Measurements from ENCODE around the gene ERLEC1. TPM values are rescaled to one million over a fixed set of nuclear protein-coding genes. Genes with fewer than 3 reads are reported as not detected.

Gene ERLEC1
- polyA plus RNA-seq, 2 of the 4 experiments (the other 2 are of a cell fraction) = 58.7 to 113 TPM

- TF ChIP-seq, protein P1, sequence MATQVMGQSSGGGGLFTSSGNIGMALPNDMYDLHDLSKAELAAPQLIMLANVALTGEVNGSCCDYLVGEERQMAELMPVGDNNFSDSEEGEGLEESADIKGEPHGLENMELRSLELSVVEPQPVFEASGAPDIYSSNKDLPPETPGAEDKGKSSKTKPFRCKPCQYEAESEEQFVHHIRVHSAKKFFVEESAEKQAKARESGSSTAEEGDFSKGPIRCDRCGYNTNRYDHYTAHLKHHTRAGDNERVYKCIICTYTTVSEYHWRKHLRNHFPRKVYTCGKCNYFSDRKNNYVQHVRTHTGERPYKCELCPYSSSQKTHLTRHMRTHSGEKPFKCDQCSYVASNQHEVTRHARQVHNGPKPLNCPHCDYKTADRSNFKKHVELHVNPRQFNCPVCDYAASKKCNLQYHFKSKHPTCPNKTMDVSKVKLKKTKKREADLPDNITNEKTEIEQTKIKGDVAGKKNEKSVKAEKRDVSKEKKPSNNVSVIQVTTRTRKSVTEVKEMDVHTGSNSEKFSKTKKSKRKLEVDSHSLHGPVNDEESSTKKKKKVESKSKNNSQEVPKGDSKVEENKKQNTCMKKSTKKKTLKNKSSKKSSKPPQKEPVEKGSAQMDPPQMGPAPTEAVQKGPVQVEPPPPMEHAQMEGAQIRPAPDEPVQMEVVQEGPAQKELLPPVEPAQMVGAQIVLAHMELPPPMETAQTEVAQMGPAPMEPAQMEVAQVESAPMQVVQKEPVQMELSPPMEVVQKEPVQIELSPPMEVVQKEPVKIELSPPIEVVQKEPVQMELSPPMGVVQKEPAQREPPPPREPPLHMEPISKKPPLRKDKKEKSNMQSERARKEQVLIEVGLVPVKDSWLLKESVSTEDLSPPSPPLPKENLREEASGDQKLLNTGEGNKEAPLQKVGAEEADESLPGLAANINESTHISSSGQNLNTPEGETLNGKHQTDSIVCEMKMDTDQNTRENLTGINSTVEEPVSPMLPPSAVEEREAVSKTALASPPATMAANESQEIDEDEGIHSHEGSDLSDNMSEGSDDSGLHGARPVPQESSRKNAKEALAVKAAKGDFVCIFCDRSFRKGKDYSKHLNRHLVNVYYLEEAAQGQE (IDR thresholded peaks at IDR 0.05) = no peak
- TF ChIP-seq TFCP2L1 (CRISPR knock-in tag; IDR thresholded peaks at IDR 0.05) = no peak
- no peak for TF ChIP-seq NFE2L2 (conservative IDR thresholded peaks at IDR 0.05; ENCODE audit: low read length)
- no peak for TF ChIP-seq FOSL2 (IDR thresholded peaks at IDR 0.05)
- TF ChIP-seq FOSL2 (CRISPR knock-in tag; IDR thresholded peaks at IDR 0.05) = no peak
- TF ChIP-seq SMC3 (IDR thresholded peaks at IDR 0.05) = no peak
- no peak for TF ChIP-seq RNF2 (IDR thresholded peaks at IDR 0.05; ENCODE audit: borderline replicate concordance, low read depth)
- TF ChIP-seq CEBPB (IDR thresholded peaks at IDR 0.05) = no peak
- TF ChIP-seq SREBF2 (IDR thresholded peaks at IDR 0.05) = no peak
- no peak for TF ChIP-seq POLR2A (IDR thresholded peaks at IDR 0.05; ENCODE audit: low read length)
- TF ChIP-seq HMGXB4 (CRISPR knock-in tag; IDR thresholded peaks at IDR 0.05; ENCODE audit: borderline replicate concordance) = no peak
- no peak for TF ChIP-seq EHMT2 (IDR thresholded peaks at IDR 0.05; ENCODE audit: low read depth)
Measured at GRCh38 chr2:53867169-53867568, 80.3 kb downstream of the ERLEC1 start (continued).

GRCh38 chr2:53867773-53868172 lies 80.9 kb downstream of the ERLEC1 start:
- no peak overlapping the region for H3K27ac ChIP-seq
- DNase-seq (ENCODE audit: low read depth in 1 of 2, low spot score in 1 of 2) = no peak
- ChIA-PET POLR2A (no interaction called here), CTCF (interaction anchor here (1.9 kb wide), 1 partner anchor 12 kb away, joined by 8 read pairs; no protein-coding TSS in a partner anchor)
- FAIRE-seq = no peak
- H3K4me2 ChIP-seq = no peak overlapping the region
- 95% methylated on average over 2 of the region's 2 CpGs for WGBS (ENCODE audit: missing lambda C conversion rate)
- ATAC-seq = no peak
- H3K4me1 ChIP-seq = no peaks in the 10 kb centered on the region
- no peaks in the 10 kb centered on the region for H3K9me3 ChIP-seq
- TF ChIP-seq, protein P1 (IDR thresholded peaks at IDR 0.05) = no peak
- TF ChIP-seq SMC3 (IDR thresholded peaks at IDR 0.05) (no peak), TP53 (CRISPR knock-in tag; IDR thresholded peaks at IDR 0.05) (no peak), SREBF2 (IDR thresholded peaks at IDR 0.05) (no peak), FOSB (CRISPR knock-in tag; IDR thresholded peaks at IDR 0.05) (no peak), EP300 (IDR thresholded peaks at IDR 0.05) (no peak), KDM5A (IDR thresholded peaks at IDR 0.05) (no peak), MYC (IDR thresholded peaks at IDR 0.05; ENCODE audit: borderline replicate concordance, low read length) (no peak), KDM1A (IDR thresholded peaks at IDR 0.05; ENCODE audit: low read depth) (no peak), ZSCAN20 (CRISPR knock-in tag; IDR thresholded peaks at IDR 0.05) (no peak)
- TF ChIP-seq, protein P2, sequence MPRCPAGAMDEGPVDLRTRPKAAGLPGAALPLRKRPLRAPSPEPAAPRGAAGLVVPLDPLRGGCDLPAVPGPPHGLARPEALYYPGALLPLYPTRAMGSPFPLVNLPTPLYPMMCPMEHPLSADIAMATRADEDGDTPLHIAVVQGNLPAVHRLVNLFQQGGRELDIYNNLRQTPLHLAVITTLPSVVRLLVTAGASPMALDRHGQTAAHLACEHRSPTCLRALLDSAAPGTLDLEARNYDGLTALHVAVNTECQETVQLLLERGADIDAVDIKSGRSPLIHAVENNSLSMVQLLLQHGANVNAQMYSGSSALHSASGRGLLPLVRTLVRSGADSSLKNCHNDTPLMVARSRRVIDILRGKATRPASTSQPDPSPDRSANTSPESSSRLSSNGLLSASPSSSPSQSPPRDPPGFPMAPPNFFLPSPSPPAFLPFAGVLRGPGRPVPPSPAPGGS (IDR thresholded peaks at IDR 0.05) = no peak
- H3K4me3 ChIP-seq = no peak overlapping the region

Small RNAs within 50 kb of the gene (small RNA-seq; reads per million reads assigned to genes)
- 0 to 9.4 (median 1.7) reads per million in 6 experiments for gene MIR3682

Other genes with a start within 250 kb of the ERLEC1 start
- 15.2 and 21.8 TPM in 2 replicates for gene CHAC2, start 19.2 kb upstream of the ERLEC1 start, polyA plus RNA-seq (2011; rRNA removed)
- gene CHAC2, start 19.2 kb upstream of the ERLEC1 start, polyA plus RNA-seq (2017; fragmentation: RNase III; extraction: RNeasy Plus Mini Kit Qiagen cat#74134 plus additional on column Dnase treatment) = 18.4 to 21.2 TPM (median 20.1 TPM) in 3 replicates
- gene ASB3, start 91 bp upstream of the ERLEC1 start, polyA plus RNA-seq (2011; rRNA removed) = 35.9 and 38.4 TPM in 2 replicates
- 12.4 to 14.1 TPM (median 13.5 TPM) in 3 replicates for gene ASB3, start 91 bp upstream of the ERLEC1 start, polyA plus RNA-seq (2017; fragmentation: RNase III; extraction: RNeasy Plus Mini Kit Qiagen cat#74134 plus additional on column Dnase treatment)
- gene GPR75, start 72.9 kb downstream of the ERLEC1 start, polyA plus RNA-seq (2011; rRNA removed) = 3.0 and 4.2 TPM in 2 replicates
- 1.4 to 1.9 TPM (median 1.6 TPM) in 3 replicates for gene GPR75, start 72.9 kb downstream of the ERLEC1 start, polyA plus RNA-seq (2017; fragmentation: RNase III; extraction: RNeasy Plus Mini Kit Qiagen cat#74134 plus additional on column Dnase treatment)
- gene PSME4, start 183.9 kb downstream of the ERLEC1 start, polyA plus RNA-seq (2011; rRNA removed) = 55.8 and 63.6 TPM in 2 replicates
- 31.9 to 34.5 TPM (median 33.3 TPM) in 3 replicates for gene PSME4, start 183.9 kb downstream of the ERLEC1 start, polyA plus RNA-seq (2017; fragmentation: RNase III; extraction: RNeasy Plus Mini Kit Qiagen cat#74134 plus additional on column Dnase treatment)